ENCODE data around the gene MRPL12.
A peak's percentile ranks its signal among the peaks of the same experiment; 100 is the strongest.

Gene MRPL12

GRCh38 chr17:81683584-81684441, 19.4 kb upstream of the MRPL12 start, which contains the start of the genes ARL16 and HGS (continued):
- TF ChIP-seq ZNF335 (tag by site-specific recombination; conservative IDR thresholded peaks at IDR 0.05) (peak; percentile 64), ZNF555 (tag by site-specific recombination; conservative IDR thresholded peaks at IDR 0.05) (no peak), MZF1 (tag by site-specific recombination; IDR thresholded peaks at IDR 0.05; ENCODE audit: borderline replicate concordance) (no peak), OSR2 (tag by site-specific recombination; IDR thresholded peaks at IDR 0.05) (no peak), INSM2 (tag by site-specific recombination; IDR thresholded peaks at IDR 0.05) (peak; percentile 54; the same call in 1 of the 2 replicates), ZNF280D (tag by site-specific recombination; IDR thresholded peaks at IDR 0.05) (no peak), ZBTB8A (tag by site-specific recombination; IDR thresholded peaks at IDR 0.05) (peak; percentile 90), ZNF626 (tag by site-specific recombination; IDR thresholded peaks at IDR 0.05) (no peak), ZNF148 (tag by site-specific recombination; IDR thresholded peaks at IDR 0.05; ENCODE audit: borderline replicate concordance) (no peak), SP3 (tag by site-specific recombination; IDR thresholded peaks at IDR 0.05) (peak; percentile 92), ZNF571 (tag by site-specific recombination; IDR thresholded peaks at IDR 0.05) (no peak), ZNF121 (tag by site-specific recombination; IDR thresholded peaks at IDR 0.05) (no peak), ZBTB17 (tag by site-specific recombination; IDR thresholded peaks at IDR 0.05) (peak; percentile 37; the same call in 1 of the 2 replicates), PRDM4 (tag by site-specific recombination; IDR thresholded peaks at IDR 0.05) (no peak), ZFP41 (tag by site-specific recombination; IDR thresholded peaks at IDR 0.05; ENCODE audit: borderline replicate concordance) (no peak), ZNF114 (tag by site-specific recombination; IDR thresholded peaks at IDR 0.05) (no peak), ZNF18 (tag by site-specific recombination; IDR thresholded peaks at IDR 0.05) (no peak), ZNF629 (tag by site-specific recombination; IDR thresholded peaks at IDR 0.05) (peak; percentile 49; the same call in 1 of the 2 replicates), ZNF433 (tag by site-specific recombination; IDR thresholded peaks at IDR 0.05; ENCODE audit: low read depth) (no peak), SP2 (tag by site-specific recombination; IDR thresholded peaks at IDR 0.05) (peak; percentile 98), ZBTB21 (tag by site-specific recombination; IDR thresholded peaks at IDR 0.05) (no peak; the same call in 1 of the 2 replicates), SETDB1 (IDR thresholded peaks at IDR 0.05; ENCODE audit: insufficient read length, low read length) (no peak), MEIS1 (CRISPR knock-in tag; IDR thresholded peaks at IDR 0.05; ENCODE audit: borderline replicate concordance) (no peak; the same call in 1 of the 2 replicates), ZNF266 (tag by site-specific recombination; IDR thresholded peaks at IDR 0.05; ENCODE audit: low read depth) (no peak), ZNF280C (tag by site-specific recombination; IDR thresholded peaks at IDR 0.05) (no peak), ZNF324 (tag by site-specific recombination; IDR thresholded peaks at IDR 0.05) (0 out of 2 replicates have a peak, but pooled peaks have one; percentile 9)

All from HEK293 (cell line).